ENCODE measurements around the gene TBC1D5.

The TBC1D5 gene

GRCh38 chr3:17771177-17772017, 29.0 kb upstream of the TBC1D5 start:
- H3K27ac ChIP-seq (ENCODE audit: low read length) = no peak overlapping the region
- WGBS (ENCODE audit: insufficient coverage, insufficient read length) = no CpG with 5 or more reads among the region's 2 CpGs
- H3K27me3 ChIP-seq (ENCODE audit: control insufficient read depth, insufficient read depth, low read length) = no peaks in the 10 kb centered on the region
- no peaks in the 10 kb centered on the region for H3K4me1 ChIP-seq (ENCODE audit: control insufficient read depth, insufficient read depth, low read length)
- DNase-seq (ENCODE audit: low read depth, low spot score) = no peak
- no peaks in the 10 kb centered on the region for H3K36me3 ChIP-seq (ENCODE audit: control insufficient read depth, insufficient read depth, low read length)
- H3K4me3 ChIP-seq (ENCODE audit: low read length) = no peak overlapping the region
- H3K9me3 ChIP-seq (ENCODE audit: control insufficient read depth, insufficient read depth, low read length) = no peaks in the 10 kb centered on the region

GRCh38 chr3:17770682-17771081, 28.3 kb upstream of the TBC1D5 start:
- H3K4me1 ChIP-seq (ENCODE audit: control insufficient read depth, insufficient read depth, low read length) = no peaks in the 10 kb centered on the region
- no peaks in the 10 kb centered on the region for H3K9me3 ChIP-seq (ENCODE audit: control insufficient read depth, insufficient read depth, low read length)
- no peak for DNase-seq (ENCODE audit: low read depth, low spot score)
- no peak overlapping the region for H3K27ac ChIP-seq (ENCODE audit: low read length)
- no peak overlapping the region for H3K4me3 ChIP-seq (ENCODE audit: low read length)
- no peaks in the 10 kb centered on the region for H3K27me3 ChIP-seq (ENCODE audit: control insufficient read depth, insufficient read depth, low read length)
- no peaks in the 10 kb centered on the region for H3K36me3 ChIP-seq (ENCODE audit: control insufficient read depth, insufficient read depth, low read length)

GRCh38 chr3:17765819-17766472, 23.5 kb upstream of the TBC1D5 start:
- H3K4me3 ChIP-seq (ENCODE audit: low read length) = no peak overlapping the region
- H3K9me3 ChIP-seq (ENCODE audit: control insufficient read depth, insufficient read depth, low read length) = no peaks in the 10 kb centered on the region
- WGBS (ENCODE audit: insufficient coverage, insufficient read length) = no CpG with 5 or more reads among the region's 9 CpGs
- no peaks in the 10 kb centered on the region for H3K4me1 ChIP-seq (ENCODE audit: control insufficient read depth, insufficient read depth, low read length)
- no peak for DNase-seq (ENCODE audit: low read depth, low spot score)
- no peaks in the 10 kb centered on the region for H3K36me3 ChIP-seq (ENCODE audit: control insufficient read depth, insufficient read depth, low read length)
- no peaks in the 10 kb centered on the region for H3K27me3 ChIP-seq (ENCODE audit: control insufficient read depth, insufficient read depth, low read length)
- H3K27ac ChIP-seq (ENCODE audit: low read length) = no peak overlapping the region

GRCh38 chr3:17761563-17761962, 19.1 kb upstream of the TBC1D5 start:
- H3K4me1 ChIP-seq (ENCODE audit: control insufficient read depth, insufficient read depth, low read length) = no peaks in the 10 kb centered on the region
- H3K9me3 ChIP-seq (ENCODE audit: control insufficient read depth, insufficient read depth, low read length) = no peaks in the 10 kb centered on the region
- H3K4me3 ChIP-seq (ENCODE audit: low read length) = no peak overlapping the region
- no peaks in the 10 kb centered on the region for H3K36me3 ChIP-seq (ENCODE audit: control insufficient read depth, insufficient read depth, low read length)
- WGBS (ENCODE audit: insufficient coverage, insufficient read length) = no CpG with 5 or more reads among the region's 5 CpGs
- no peak for DNase-seq (ENCODE audit: low read depth, low spot score)
- no peaks in the 10 kb centered on the region for H3K27me3 ChIP-seq (ENCODE audit: control insufficient read depth, insufficient read depth, low read length)
- no peak overlapping the region for H3K27ac ChIP-seq (ENCODE audit: low read length)

DNA sequence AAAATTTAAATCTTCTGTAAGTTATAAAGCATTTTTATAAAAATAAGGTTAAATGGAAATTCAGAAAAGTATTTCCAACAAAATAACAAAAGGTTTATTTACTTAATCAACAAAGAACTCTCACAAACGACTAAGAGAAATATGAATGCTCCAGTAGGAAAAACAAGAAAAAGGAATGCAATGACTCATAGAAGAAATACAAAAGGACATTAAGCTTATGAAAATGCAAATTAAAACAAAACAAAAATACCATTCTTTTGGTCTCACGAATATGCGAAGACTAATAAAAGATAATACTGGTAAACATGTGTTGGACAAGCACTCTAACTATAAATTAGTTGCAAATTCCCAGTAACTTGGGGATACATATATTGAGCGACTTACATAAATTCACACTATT, 17.5 kb upstream of the TBC1D5 start:
- no peak overlapping the region for H3K4me3 ChIP-seq (ENCODE audit: low read length)
- no peaks in the 10 kb centered on the region for H3K9me3 ChIP-seq (ENCODE audit: control insufficient read depth, insufficient read depth, low read length)
- no peak overlapping the region for H3K27ac ChIP-seq (ENCODE audit: low read length)
- no peak for DNase-seq (ENCODE audit: low read depth, low spot score)
- no peaks in the 10 kb centered on the region for H3K27me3 ChIP-seq (ENCODE audit: control insufficient read depth, insufficient read depth, low read length)
- no peaks in the 10 kb centered on the region for H3K4me1 ChIP-seq (ENCODE audit: control insufficient read depth, insufficient read depth, low read length)
- H3K36me3 ChIP-seq (ENCODE audit: control insufficient read depth, insufficient read depth, low read length) = no peaks in the 10 kb centered on the region
- no CpG with 5 or more reads among the region's 4 CpGs for WGBS (ENCODE audit: insufficient coverage, insufficient read length)

DNA sequence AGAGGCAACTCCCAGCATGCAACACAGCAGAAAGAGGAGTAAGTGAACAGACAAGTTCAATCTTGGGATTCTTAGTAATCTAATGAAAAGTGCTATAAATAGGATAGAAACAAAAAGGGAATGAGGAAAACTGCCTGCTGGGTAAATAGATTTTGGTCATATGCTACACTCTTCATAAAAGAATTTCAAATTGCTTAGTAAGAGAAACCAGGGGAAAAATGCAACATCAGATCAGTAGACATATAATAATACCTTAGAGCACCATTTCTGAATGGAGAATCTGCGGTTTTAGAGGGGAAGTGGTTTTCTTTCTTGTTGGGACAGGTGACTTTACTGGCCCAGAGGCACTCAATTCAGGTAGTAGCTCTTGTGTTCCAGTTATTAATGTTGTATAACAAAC, 13.4 kb upstream of the TBC1D5 start:
- no peaks in the 10 kb centered on the region for H3K27me3 ChIP-seq (ENCODE audit: control insufficient read depth, insufficient read depth, low read length)
- no peaks in the 10 kb centered on the region for H3K9me3 ChIP-seq (ENCODE audit: control insufficient read depth, insufficient read depth, low read length)
- H3K4me3 ChIP-seq (ENCODE audit: low read length) = no peak overlapping the region
- H3K4me1 ChIP-seq (ENCODE audit: control insufficient read depth, insufficient read depth, low read length) = no peaks in the 10 kb centered on the region
- H3K36me3 ChIP-seq (ENCODE audit: control insufficient read depth, insufficient read depth, low read length) = no peaks in the 10 kb centered on the region
- no peak for DNase-seq (ENCODE audit: low read depth, low spot score)
- no peak overlapping the region for H3K27ac ChIP-seq (ENCODE audit: low read length)
- WGBS (ENCODE audit: insufficient coverage, insufficient read length) = no CpG with 5 or more reads among the region's 1 CpG

- no CpG with 5 or more reads among the region's 1 CpG for WGBS (ENCODE audit: insufficient coverage, insufficient read length)
- H3K4me3 ChIP-seq (ENCODE audit: low read length) = no peak overlapping the region
- H3K36me3 ChIP-seq (ENCODE audit: control insufficient read depth, insufficient read depth, low read length) = no peaks in the 10 kb centered on the region
- no peak for DNase-seq (ENCODE audit: low read depth, low spot score)
- no peak overlapping the region for H3K27ac ChIP-seq (ENCODE audit: low read length)
- no peaks in the 10 kb centered on the region for H3K4me1 ChIP-seq (ENCODE audit: control insufficient read depth, insufficient read depth, low read length)
- no peaks in the 10 kb centered on the region for H3K9me3 ChIP-seq (ENCODE audit: control insufficient read depth, insufficient read depth, low read length)
- no peaks in the 10 kb centered on the region for H3K27me3 ChIP-seq (ENCODE audit: control insufficient read depth, insufficient read depth, low read length)
These were observed 11.2 kb upstream of the TBC1D5 start for GRCh38 chr3:17753632-17753992.

DNA sequence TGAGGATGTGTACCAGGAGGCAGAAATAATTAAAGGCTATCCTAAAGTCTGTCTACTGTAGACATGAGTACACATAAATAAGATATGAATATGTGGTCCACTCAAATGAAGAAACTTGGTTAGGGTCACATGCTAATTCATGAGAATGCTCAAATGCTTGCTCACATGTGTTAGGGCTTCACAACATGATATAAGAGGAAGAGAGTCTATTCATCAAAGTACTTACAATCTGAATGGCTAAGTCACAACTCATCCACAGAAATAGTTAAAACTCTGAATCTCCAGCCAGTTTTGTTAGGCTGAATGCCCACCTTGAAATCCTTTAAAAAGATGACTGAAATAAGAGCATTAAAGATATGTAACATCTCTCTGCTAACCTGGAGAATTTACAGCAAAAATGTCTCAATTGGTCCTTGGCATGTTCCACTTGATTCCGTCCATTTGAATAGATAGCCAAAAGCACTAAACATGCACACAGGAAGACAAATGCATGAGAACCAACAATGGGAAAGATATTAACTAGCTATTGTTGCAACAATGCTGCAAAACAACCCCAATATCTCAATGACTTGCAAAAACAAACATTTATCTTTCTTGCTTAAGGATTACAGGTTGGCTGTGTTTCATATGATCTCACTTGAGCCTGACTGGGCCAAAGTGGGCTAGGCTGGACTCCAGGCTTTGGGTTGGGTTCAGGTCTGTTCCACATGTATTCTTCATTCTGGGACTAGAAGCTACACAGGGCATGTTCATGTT, 10.6 kb upstream of the TBC1D5 start:
- Histone ChIP-seq H3K27ac (ENCODE audit: low read length) (no peak overlapping the region), H3K36me3 (ENCODE audit: control insufficient read depth, insufficient read depth, low read length) (no peaks in the 10 kb centered on the region), H3K4me3 (ENCODE audit: low read length) (no peak overlapping the region), H3K27me3 (ENCODE audit: control insufficient read depth, insufficient read depth, low read length) (no peaks in the 10 kb centered on the region), H3K9me3 (ENCODE audit: control insufficient read depth, insufficient read depth, low read length) (no peaks in the 10 kb centered on the region), H3K4me1 (ENCODE audit: control insufficient read depth, insufficient read depth, low read length) (no peaks in the 10 kb centered on the region)
- no peak for DNase-seq (ENCODE audit: low read depth, low spot score)
- WGBS (ENCODE audit: insufficient coverage, insufficient read length) = no CpG with 5 or more reads among the region's 1 CpG

GRCh38 chr3:17752436-17752835, 10.0 kb upstream of the TBC1D5 start:
- Histone ChIP-seq H3K4me1 (ENCODE audit: control insufficient read depth, insufficient read depth, low read length) (no peaks in the 10 kb centered on the region), H3K27me3 (ENCODE audit: control insufficient read depth, insufficient read depth, low read length) (no peaks in the 10 kb centered on the region), H3K27ac (ENCODE audit: low read length) (no peak overlapping the region), H3K4me3 (ENCODE audit: low read length) (no peak overlapping the region), H3K9me3 (ENCODE audit: control insufficient read depth, insufficient read depth, low read length) (no peaks in the 10 kb centered on the region), H3K36me3 (ENCODE audit: control insufficient read depth, insufficient read depth, low read length) (no peaks in the 10 kb centered on the region)
- no CpG with 5 or more reads among the region's 2 CpGs for WGBS (ENCODE audit: insufficient coverage, insufficient read length)
- DNase-seq (ENCODE audit: low read depth, low spot score) = no peak

- WGBS (ENCODE audit: insufficient coverage, insufficient read length) = 100% methylated on average over 1 of the region's 3 CpGs
These were observed 7.4 kb upstream of the TBC1D5 start for GRCh38 chr3:17749705-17750293.

More at GRCh38 chr3:17749705-17750293, 7.4 kb upstream of the TBC1D5 start:
- Histone ChIP-seq H3K27ac (ENCODE audit: low read length) (no peak overlapping the region), H3K4me1 (ENCODE audit: control insufficient read depth, insufficient read depth, low read length) (no peaks in the 10 kb centered on the region), H3K4me3 (ENCODE audit: low read length) (no peak overlapping the region), H3K27me3 (ENCODE audit: control insufficient read depth, insufficient read depth, low read length) (no peaks in the 10 kb centered on the region), H3K9me3 (ENCODE audit: control insufficient read depth, insufficient read depth, low read length) (no peaks in the 10 kb centered on the region), H3K36me3 (ENCODE audit: control insufficient read depth, insufficient read depth, low read length) (no peaks in the 10 kb centered on the region)
- DNase-seq (ENCODE audit: low read depth, low spot score) = no peak

Data from iPS DF 6.9 (cell line).